ENCODE measurements around the gene SLC30A2. TPM values are rescaled to one million over a fixed set of nuclear protein-coding genes. Genes with fewer than 3 reads are reported as not detected.

Gene SLC30A2
- total and polyA plus RNA-seq, 4 donors = 0.02 to 0.51 (median 0.24) TPM

GRCh38 chr1:26059906-26060305 is 14.0 kb upstream of the SLC30A2 start:
- no peak for TF ChIP-seq CTCF (IDR thresholded peaks at IDR 0.05; ENCODE audit: control extremely low read depth, extremely low read depth)
- Histone ChIP-seq H3K9ac (ENCODE audit: insufficient read depth in 1 of 2, low read length in 2 of 2) (no peak overlapping the region), H3K4me3 (no peak overlapping the region), H3K4me1 (ENCODE audit: control insufficient read depth in 5 of 5, insufficient read depth in 5 of 5, low read length in 5 of 5) (peaks cover 0 to 8% (median 0%) of the 10 kb centered on the region in 5 donors), H3K27ac (ENCODE audit: low read depth in 1 of 2, low read length in 1 of 2) (peak overlapping the region in 1 of 2 donors; percentile 53), H3K27me3 (ENCODE audit: control insufficient read depth in 3 of 3, insufficient read depth in 3 of 3, low read length in 2 of 3) (peaks cover 0 to 3% (median 0%) of the 10 kb centered on the region in 3 donors), H3K9me3 (ENCODE audit: control insufficient read depth in 4 of 4, insufficient read depth in 3 of 4, low read length in 3 of 4) (peaks cover 0 to 1% (median 0%) of the 10 kb centered on the region in 4 donors), H3K36me3 (ENCODE audit: control insufficient read depth in 4 of 4, insufficient read depth in 4 of 4, low read length in 4 of 4) (peaks cover 0 to 26% (median 0%) of the 10 kb centered on the region in 4 donors)
- ATAC-seq (ENCODE audit: insufficient read depth, low FRiP score) = no peak
- WGBS, 2 donors = 66 to 85% methylated on average over 7 of the region's 7 CpGs
- no peak for DNase-seq

GRCh38 chr1:26058052-26058595 is 12.2 kb upstream of the SLC30A2 start:
- ATAC-seq (ENCODE audit: insufficient read depth, low FRiP score) = no peak
- Histone ChIP-seq H3K9me3 (ENCODE audit: control insufficient read depth in 4 of 4, insufficient read depth in 3 of 4, low read length in 3 of 4) (peaks cover 0 to 1% (median 0%) of the 10 kb centered on the region in 4 donors), H3K36me3 (ENCODE audit: control insufficient read depth in 4 of 4, insufficient read depth in 4 of 4, low read length in 4 of 4) (peaks cover 0 to 26% (median 0%) of the 10 kb centered on the region in 4 donors), H3K9ac (ENCODE audit: insufficient read depth in 1 of 2, low read length in 2 of 2) (no peak overlapping the region), H3K27me3 (ENCODE audit: control insufficient read depth in 3 of 3, insufficient read depth in 3 of 3, low read length in 2 of 3) (peaks cover 0 to 5% (median 3%) of the 10 kb centered on the region in 3 donors), H3K4me1 (ENCODE audit: control insufficient read depth in 5 of 5, insufficient read depth in 5 of 5, low read length in 5 of 5) (peaks cover 0 to 8% (median 0%) of the 10 kb centered on the region in 5 donors), H3K27ac (ENCODE audit: low read depth in 1 of 2, low read length in 1 of 2) (no peak overlapping the region), H3K4me3 (no peak overlapping the region)
- WGBS, 2 donors = 83 to 94% methylated on average over 5 of the region's 5 CpGs
- TF ChIP-seq CTCF (IDR thresholded peaks at IDR 0.05; ENCODE audit: control extremely low read depth, extremely low read depth) = no peak
- DNase-seq = no peak

GRCh38 chr1:26057189-26057588 is 11.3 kb upstream of the SLC30A2 start:
- H3K9ac ChIP-seq (ENCODE audit: insufficient read depth in 1 of 2, low read length in 2 of 2) = no peak overlapping the region
- ATAC-seq (ENCODE audit: insufficient read depth, low FRiP score) (no peak), DNase-seq (no peak)
- TF ChIP-seq CTCF (IDR thresholded peaks at IDR 0.05; ENCODE audit: control extremely low read depth, extremely low read depth) = no peak
- H3K9me3 ChIP-seq (ENCODE audit: control insufficient read depth in 4 of 4, insufficient read depth in 3 of 4, low read length in 3 of 4) = peaks cover 0 to 2% (median 0%) of the 10 kb centered on the region in 4 donors
- peaks cover 0 to 5% (median 3%) of the 10 kb centered on the region in 3 donors for H3K27me3 ChIP-seq (ENCODE audit: control insufficient read depth in 3 of 3, insufficient read depth in 3 of 3, low read length in 2 of 3)
- H3K4me1 ChIP-seq (ENCODE audit: control insufficient read depth in 5 of 5, insufficient read depth in 5 of 5, low read length in 5 of 5) = peaks cover 0 to 8% (median 0%) of the 10 kb centered on the region in 5 donors
- no peak overlapping the region for H3K4me3 ChIP-seq
- H3K27ac ChIP-seq (ENCODE audit: low read depth in 1 of 2, low read length in 1 of 2) = peak overlapping the region in 1 of 2 donors; percentile 5
- WGBS, 2 donors = 85 to 87% methylated on average over 2 of the region's 2 CpGs
- H3K36me3 ChIP-seq (ENCODE audit: control insufficient read depth in 4 of 4, insufficient read depth in 4 of 4, low read length in 4 of 4) = peaks cover 0 to 26% (median 0%) of the 10 kb centered on the region in 4 donors

Measured in lung (tissue), 12 donors.